ENCODE measurements around the gene SLC2A5.
"Not testable (repeated sequence)": the region's sequence is repeated elsewhere in the genome, so short reads cannot be mapped to it uniquely, and the experiment has no call there.

Gene SLC2A5

DNA sequence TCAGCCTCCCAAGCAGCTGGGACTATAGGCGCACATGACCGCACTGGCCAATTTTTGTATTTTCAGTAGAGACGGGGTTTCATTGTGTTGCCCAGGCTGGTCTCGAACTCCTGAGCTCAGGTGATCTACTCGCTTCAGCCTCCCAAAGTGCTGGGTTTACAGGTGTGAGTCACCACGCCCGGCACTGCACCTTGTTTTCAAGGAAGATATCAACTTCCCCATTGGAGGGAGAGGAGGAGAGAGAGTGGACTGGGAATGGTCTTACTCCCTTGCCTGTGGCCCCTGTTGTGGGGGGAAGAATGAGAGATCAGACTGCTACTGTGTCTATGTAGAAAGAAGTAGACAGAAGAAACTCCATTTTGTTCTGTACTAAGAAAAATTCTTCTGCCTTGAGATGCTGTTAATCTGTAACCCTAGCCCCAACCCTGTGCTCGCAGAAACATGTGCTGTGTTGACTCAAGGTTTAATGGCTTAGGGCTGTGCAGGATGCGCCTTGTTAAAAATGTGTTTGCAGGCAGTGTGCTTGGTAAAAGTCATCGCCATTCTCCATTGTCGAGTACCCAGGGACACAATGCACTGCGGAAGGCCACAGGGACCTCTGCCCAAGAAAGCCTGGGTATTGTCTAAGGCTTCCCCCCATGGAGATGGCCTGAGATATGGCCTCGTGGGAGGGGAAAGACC is 67.8 kb downstream of the SLC2A5 start:
- DNase-seq = not testable (repeated sequence)

DNA sequence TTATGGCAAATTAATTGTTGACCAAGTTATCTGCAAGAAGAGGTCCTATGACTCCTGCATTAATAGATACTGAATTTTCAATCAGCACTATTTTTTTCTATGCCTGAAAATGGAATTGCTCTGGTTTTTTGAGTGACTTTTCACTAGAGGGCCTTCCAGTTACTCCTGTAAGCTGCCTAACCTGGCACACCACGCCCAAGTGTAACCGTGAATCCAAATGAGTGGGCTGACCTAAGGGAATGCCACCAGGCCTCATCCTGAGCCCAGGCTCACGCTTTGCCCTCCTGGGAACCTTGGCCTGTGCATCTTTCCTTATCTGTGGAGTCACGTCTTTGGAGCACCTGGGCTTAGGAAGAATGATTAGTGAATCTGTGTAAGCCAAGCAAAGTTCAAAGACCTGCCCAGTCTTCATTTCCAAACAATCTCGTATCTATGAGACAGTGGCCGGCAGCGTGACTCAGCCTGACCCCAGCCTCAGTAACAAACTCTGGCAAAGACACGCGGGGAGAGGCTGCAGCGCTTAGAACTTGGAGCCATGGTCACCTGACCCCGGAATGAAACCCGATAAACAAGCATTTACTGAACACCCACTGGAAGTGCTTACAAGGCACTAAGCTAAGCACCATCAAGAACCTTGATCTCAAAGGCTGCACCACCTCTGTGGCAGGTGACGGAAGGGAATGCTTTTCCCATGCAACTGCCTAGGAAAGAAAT is 75.3 kb downstream of the SLC2A5 start:
- not testable (repeated sequence) for DNase-seq

DNA sequence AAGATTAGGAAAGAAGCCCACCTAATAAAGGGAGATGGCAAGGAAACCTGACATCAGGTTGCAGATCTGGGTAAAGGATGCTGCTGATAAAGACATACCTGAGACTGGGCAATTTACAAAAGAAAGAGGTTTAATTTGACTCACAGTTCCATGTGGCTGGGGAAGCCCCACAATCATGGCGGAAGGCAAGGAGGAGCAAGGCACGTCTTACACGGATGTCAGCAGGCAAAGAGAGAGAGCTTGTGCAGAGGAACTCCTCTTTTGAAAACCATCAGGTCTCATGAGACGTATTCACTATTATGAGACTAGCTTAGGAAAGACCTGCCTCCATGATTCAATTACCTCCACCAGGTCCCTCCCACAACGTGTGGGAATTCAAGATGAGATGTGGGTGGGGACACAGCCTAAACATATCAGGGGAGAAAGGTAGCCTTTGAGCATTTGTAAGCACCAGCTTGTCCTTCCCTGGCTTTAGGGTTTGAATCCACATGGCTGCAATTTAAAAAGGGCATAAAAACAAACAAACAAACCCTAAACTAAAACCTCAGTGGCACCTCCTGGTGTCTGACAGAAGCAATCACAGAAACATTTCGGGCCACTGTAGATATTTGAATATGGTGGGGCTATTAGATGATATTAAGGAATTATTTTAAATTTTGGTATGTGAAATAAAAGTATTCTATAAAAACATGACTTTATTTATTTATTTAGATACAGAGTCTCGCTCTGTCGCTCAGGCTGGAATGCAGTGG is 76.3 kb downstream of the SLC2A5 start:
- DNase-seq = no peak

DNA sequence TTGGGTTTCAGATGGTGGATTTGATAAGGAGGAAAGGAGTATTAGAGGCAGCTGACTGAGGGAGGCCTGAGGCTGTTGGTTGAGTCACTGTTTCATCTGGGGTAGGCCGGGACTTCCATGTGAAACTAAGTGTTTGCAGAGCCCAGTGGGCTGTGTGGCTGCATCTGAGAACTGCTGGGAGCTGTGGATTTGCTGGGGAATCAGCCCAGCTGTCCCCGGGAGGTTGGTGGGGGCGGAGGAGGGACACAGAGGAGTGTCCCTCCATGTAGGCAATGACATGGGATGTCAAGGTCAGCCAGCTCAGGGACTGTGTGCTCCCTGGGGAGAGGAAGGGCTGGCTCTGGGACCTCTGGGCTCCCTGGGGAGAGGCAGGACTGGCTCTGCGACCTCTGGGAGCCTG is 79.6 kb downstream of the SLC2A5 start:
- DNase-seq = no peak

DNA sequence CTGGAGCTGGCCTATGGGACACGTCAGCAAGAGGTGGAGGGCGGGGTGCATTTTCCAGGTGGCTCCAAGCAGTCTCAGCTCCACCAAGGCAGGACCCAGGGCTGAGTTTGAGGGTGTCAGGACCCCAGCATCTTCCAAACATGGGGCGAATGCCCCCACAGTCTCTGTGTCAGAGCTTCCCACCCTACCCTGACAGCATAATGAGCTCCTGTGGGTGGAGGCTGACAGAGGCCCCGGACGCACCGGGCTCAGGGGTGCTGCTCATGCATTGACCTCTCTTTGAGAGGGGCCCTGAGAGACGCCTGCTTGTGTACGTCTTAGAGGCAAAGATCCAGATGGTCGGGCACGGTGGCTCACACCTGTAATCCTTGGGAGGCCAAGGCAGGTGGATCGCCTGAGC is 80.4 kb downstream of the SLC2A5 start:
- no peak for DNase-seq

DNA sequence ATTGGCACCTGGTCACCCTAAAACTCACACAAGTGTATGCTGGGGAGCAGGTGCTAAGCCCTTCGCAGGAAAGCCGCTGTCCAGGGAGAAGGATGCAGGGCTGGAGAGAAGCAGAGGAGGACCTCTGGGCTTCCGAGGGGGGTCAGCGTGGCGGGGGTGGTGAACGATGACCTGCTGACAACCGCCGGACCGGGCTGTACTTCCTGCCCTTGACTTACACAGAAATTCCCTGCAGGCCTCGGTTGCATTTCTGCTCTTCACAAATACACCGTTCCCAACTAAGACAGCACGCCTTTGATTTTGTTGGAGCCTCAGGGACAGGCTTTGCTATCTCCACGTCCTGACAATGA is 80.8 kb downstream of the SLC2A5 start:
- no peak for DNase-seq

DNA sequence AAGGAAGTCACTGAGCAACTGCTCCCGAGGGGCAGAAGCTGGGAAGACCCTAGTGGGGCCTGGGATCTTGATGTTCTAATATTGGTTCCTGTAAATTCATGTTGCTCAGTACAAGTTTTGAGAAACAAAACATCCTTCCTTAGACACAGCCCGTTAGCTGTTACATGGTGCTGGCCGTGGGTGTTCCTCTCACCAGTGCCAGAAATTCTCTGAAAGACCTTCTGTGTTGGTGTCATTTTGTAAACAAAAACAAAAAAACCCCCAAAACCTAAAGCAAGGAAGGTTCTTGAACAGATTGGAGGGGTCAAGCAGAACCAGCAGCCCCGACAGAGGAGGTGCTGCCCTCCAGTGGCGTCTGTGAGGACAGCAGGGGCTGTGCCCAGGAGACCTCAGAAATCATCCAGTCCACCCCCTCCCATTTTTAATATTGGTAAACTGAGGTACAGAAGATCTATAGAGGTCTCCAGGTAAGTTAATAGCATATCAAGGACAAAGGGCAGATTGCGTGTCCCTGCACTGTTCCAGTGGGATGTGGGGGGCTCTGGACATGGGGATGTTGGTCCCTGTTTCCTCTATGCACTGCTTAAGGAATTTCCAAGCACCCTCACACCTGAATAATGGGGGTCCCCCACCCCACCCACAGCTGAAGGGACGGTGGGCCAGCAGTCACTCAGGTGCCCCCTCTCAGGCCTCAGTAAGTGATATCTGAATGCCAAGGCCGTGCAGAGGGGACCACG is 81.4 kb downstream of the SLC2A5 start:
- peak; percentile 80 for DNase-seq

DNA sequence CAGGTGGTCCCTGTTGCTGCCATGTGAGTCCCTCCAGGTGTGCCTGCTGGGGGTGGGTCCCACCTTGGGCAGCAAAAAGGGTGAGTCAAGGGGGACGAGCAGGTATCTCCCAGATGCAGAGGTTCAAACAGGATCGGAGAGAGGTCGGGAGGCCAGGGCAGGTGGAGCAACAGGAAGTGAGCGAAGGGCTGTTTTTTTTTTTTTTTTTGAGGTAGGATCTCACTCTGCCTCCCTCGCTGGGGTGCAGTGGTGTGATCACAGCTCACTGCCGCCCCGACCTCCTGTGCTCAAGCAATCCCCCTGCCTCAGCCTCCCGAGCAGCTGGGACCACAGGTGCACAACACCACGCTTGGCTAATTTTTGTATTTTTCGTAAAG is 82.6 kb downstream of the SLC2A5 start:
- DNase-seq = no peak

DNA sequence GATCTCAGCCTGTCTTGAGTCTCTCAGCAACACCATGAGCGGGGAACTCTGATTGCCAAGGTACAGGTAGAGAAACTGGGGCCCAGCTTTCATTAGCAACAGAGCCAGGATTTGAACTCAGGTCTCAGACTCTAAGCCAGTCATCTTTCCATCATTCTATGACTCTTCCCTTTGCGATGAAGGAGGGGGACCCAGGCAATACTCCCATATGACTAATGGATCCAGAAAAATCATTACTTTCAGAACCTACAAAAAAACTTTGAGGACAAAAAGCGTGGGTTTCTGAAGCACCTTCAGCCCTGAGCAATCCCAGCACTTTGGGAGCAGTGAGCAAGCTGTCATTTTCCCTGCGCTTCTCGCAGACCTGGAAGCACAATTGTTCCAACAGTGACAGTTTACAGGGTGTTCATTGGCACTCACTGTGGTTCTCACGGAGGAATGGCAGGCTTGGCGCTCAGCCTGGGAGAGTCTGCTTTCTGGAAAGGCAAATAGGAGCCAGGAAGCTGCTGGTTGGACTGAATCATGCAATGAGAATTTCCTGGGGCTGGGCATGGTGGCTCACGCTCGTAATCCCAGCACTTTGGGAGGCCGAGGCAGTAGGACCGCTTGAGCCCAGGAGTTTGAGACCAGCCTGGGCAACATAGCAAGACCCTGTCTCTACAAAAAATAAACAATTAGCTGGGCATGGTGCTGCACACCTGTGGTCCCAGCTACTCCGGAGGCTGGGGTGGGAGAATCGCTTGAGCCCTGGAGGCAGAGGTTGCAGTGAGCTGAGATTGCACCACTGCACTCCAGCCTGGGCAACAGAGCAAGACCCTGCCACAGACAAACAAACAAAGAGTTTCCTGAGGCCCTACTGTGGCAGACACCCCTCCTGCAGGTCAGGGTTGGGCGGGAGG is 83.3 kb downstream of the SLC2A5 start:
- DNase-seq = no peak

Data from activated CD4-positive, CD25-positive, alpha-beta regulatory T cell treated with anti-CD3 and anti-CD28 coated beads, Interleukin-2, amount 50 U/mL, for 72 hours (primary cell).